Measurements from ENCODE around the gene SOAT1.
"Not testable (repeated sequence)": the region's sequence is repeated elsewhere in the genome, so short reads cannot be mapped to it uniquely, and the experiment has no call there.

The SOAT1 gene

GRCh38 chr1:179293340-179294327 lies at the start of gene SOAT1:
Gene SOAT1, plus strand, starts transcription at chr1:179293797. Its CDS starts 8,888 bp downstream, at chr1:179302685.
- DNase-seq (ENCODE audit: extremely low read depth, low read depth), result peak; percentile 66
- peak; percentile 25 for TF ChIP-seq CTCF (IDR thresholded peaks at IDR 0.05; ENCODE audit: low read depth, low read length)

GRCh38 chr1:179245426-179245825 lies 48.2 kb upstream of the SOAT1 start:
- DNase-seq (ENCODE audit: extremely low read depth, low read depth), result not testable (repeated sequence)

DNA sequence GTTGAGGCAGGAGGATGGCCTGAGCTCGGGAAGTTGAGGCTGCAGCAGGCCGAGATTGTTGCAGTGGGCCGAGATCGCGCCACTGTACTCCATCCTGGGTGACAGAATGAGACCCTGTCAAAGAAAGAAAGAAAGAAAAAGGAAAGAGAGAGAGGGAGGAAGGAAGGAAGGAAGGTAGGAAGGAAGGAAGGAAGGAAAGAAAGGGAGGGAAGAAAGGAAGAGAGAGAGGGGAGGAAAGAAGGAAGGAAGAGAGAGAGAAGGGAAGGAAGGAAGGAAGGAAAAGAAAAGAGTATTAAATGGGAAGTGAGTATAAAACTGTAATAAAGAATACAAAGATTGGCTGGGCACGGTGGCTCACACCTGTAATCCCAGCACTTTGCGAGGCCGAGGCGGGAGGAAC lies 45.7 kb upstream of the SOAT1 start:
- TF ChIP-seq CTCF (IDR thresholded peaks at IDR 0.05; ENCODE audit: low read depth, low read length), result no peak
- no peak for DNase-seq (ENCODE audit: extremely low read depth, low read depth)

GRCh38 chr1:179251675-179252074 lies 41.9 kb upstream of the SOAT1 start:
- peak; percentile 54 for TF ChIP-seq CTCF (IDR thresholded peaks at IDR 0.05; ENCODE audit: low read depth, low read length)
- peak; percentile 16 for DNase-seq (ENCODE audit: extremely low read depth, low read depth)

DNA sequence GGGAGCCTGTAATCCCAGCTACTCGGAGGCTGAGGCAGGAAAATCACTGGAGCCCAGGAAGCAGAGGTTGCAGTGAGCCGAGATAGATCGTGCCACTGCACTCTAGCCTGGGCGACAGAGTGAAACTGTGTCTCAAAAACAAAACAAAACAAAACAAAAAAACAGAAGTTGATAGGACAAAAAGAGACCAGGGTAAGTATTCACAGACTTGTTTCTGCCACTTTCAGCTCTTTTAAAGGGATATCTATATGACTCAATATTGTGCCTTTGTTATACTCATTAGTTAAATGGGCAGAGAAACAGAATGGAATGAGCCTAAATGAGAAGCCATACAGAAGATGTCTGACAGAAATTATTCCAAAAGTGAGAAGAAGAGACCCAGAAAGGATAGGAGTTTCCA lies 41.0 kb upstream of the SOAT1 start:
- TF ChIP-seq CTCF (IDR thresholded peaks at IDR 0.05; ENCODE audit: low read depth, low read length), result no peak
- DNase-seq (ENCODE audit: extremely low read depth, low read depth), result no peak

GRCh38 chr1:179253286-179253972 lies 40.2 kb upstream of the SOAT1 start:
- DNase-seq (ENCODE audit: extremely low read depth, low read depth), result no peak

DNA sequence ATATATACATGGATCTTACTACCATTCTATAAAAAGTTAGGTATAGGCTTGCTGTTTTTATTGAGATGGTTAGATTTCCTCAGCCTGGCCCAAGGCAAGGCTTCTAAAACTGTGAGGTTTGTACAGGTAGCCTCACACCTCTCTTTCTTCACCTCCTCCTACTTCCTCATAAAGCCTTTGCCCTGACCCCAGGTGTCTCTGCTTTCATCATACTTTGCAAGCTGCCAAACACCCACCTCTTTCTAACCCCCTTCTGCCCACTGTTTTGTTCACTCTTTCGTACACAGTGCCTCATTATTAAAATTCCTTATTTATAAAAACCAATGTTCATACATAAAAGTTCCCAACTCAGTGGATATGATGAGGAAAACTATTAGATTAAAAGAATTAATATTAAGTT lies 31.4 kb upstream of the SOAT1 start:
- DNase-seq (ENCODE audit: extremely low read depth, low read depth), result no peak
- TF ChIP-seq CTCF (IDR thresholded peaks at IDR 0.05; ENCODE audit: low read depth, low read length), result no peak

More at GRCh38 chr1:179253286-179253972, 40.2 kb upstream of the SOAT1 start:
- no peak for TF ChIP-seq CTCF (IDR thresholded peaks at IDR 0.05; ENCODE audit: low read depth, low read length)

Measured in AG09319 (cell line).